Fibroblast of lung (primary cell): Measurements from ENCODE around the gene CA6.

Source experiments
- EZH2 ChIP-seq: IDR thresholded peaks from 2 replicates; pipeline ENCODE4 v1.5.1; 2012; ENCODE audit warnings: low read length, control low read depth, mild to moderate bottlenecking; ENCODE audit errors: missing control alignments
- TF ChIP-seq, protein P1 (sequence below), 2 donors: IDR thresholded peaks in 1 of 2; conservative IDR thresholded peaks in 1 of 2; 1 replicate in 1 of 2; 2 replicates in 1 of 2; pipeline ENCODE4 v1.5.1; 2011 to 2012; ENCODE audit warnings: low read length in 2 of 2, control low read depth in 1 of 2, inconsistent platforms in 1 of 2, low read depth in 1 of 2, mild to moderate bottlenecking in 1 of 2

DNA sequence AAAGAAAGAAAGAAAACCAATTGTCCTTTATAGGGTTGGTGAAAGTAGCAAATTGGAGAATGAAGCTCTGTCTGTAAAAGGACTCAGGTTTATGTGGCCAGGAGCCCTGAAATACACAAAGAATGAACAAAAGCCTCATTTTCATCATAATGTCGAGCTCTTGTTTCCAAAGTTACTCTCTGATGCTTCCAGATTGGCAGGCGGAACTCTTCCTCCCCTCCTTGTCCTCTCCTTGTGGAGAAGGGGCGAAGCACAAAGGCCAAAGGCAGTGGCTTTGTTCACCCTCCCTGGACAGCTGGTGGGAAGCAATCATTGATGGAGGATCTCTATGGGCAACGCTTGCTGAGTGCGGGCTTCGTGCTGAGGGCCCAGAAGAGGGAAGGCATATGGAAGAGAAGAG, 5.6 kb downstream of the CA6 start:
- TF ChIP-seq, protein P1, sequence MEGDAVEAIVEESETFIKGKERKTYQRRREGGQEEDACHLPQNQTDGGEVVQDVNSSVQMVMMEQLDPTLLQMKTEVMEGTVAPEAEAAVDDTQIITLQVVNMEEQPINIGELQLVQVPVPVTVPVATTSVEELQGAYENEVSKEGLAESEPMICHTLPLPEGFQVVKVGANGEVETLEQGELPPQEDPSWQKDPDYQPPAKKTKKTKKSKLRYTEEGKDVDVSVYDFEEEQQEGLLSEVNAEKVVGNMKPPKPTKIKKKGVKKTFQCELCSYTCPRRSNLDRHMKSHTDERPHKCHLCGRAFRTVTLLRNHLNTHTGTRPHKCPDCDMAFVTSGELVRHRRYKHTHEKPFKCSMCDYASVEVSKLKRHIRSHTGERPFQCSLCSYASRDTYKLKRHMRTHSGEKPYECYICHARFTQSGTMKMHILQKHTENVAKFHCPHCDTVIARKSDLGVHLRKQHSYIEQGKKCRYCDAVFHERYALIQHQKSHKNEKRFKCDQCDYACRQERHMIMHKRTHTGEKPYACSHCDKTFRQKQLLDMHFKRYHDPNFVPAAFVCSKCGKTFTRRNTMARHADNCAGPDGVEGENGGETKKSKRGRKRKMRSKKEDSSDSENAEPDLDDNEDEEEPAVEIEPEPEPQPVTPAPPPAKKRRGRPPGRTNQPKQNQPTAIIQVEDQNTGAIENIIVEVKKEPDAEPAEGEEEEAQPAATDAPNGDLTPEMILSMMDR (conservative IDR thresholded peaks at IDR 0.05 in 1 of 2, IDR thresholded peaks at IDR 0.05 in 1 of 2; ENCODE audit: low read depth in 1 of 2, low read length in 2 of 2) = no peak
- no peak for TF ChIP-seq EZH2
